Endometrial microvascular endothelial cells (primary cell): Measurements from ENCODE around the gene SERPINB13. TPM values are rescaled to one million over a fixed set of nuclear protein-coding genes. Genes with fewer than 3 reads are reported as not detected.
"Not testable (repeated sequence)": the region's sequence is repeated elsewhere in the genome, so short reads cannot be mapped to it uniquely, and the experiment has no call there.

Experiments used
- in situ Hi-C: cut with HindIII; loops from 2 replicates; pipeline ENCODE4 v1.10.0; 2017; ENCODE audit warnings: low sequenced_read_pairs, low pct_unique_long_range_greater_than_20kb; ENCODE audit errors: inconsistent ontology term
- total RNA-seq: library from RNA; depleted of rRNA; stranded (reverse); fragments of >200 nt; gene quantifications from one replicate; pipeline ENCODE4 v1.2.3, GENCODE V29; 2015; ENCODE audit errors: inconsistent ontology term

Gene SERPINB13
- total RNA-seq, 1 donor from 2014 or later: not detected

DNA sequence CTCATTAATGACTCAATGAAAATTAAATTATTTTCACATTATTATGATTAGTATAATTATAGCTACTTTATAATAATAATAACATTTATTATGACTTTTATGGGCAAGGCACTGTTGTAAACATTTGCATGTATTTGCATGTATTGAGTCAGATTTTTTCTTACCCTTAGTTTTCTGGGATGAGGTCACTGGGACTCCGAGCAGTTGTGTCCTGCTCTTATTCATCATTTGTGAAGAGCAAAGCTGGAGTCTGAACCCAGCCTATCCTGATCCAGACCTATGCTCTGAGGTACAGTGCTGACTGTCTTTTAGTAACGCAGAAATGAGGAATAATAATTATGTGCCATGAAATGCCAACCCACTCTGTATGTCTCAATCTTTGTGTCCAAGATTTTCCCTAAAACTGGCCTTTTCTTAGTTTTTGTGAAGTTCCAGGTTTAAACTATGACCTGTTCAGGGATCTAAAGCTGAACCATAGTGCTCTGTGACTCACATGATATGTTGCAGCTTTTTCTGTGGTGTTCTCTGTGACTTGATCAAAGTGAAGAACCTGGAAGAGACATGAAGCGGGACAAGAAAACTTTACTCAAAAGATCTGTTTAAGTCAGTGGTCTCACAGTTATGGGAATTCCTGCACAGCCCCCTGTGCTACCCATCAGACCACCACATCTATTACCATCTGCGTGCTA lies 55.7 kb downstream of the SERPINB13 start:
- in situ Hi-C loops: not testable (repeated sequence)

DNA sequence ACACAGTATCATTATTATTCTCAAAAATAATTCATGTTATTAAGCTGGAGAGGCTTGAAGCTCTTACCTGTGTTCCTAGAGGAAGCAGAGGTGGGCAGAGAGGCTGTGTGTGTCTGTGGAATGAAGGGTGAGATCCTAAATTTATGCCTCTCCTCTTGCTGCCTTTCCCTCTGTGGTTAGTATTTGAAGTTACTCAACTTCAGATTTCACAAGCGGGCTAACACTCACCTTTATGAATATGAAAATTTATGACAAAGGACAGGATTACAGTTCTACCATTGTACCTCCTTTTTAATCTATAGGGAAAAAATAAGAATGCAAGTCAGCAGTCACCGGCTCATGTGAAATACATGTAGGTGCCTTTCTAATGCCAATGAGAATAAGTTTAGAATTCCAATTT lies 57.0 kb downstream of the SERPINB13 start, which contains the start of gene SERPINB4:
Gene SERPINB4, minus strand, starts transcription at position 115 of the 400 bp plus-strand sequence. CDS start 679 bp downstream, outside the sequence.
- in situ Hi-C loops: not testable (repeated sequence)

DNA sequence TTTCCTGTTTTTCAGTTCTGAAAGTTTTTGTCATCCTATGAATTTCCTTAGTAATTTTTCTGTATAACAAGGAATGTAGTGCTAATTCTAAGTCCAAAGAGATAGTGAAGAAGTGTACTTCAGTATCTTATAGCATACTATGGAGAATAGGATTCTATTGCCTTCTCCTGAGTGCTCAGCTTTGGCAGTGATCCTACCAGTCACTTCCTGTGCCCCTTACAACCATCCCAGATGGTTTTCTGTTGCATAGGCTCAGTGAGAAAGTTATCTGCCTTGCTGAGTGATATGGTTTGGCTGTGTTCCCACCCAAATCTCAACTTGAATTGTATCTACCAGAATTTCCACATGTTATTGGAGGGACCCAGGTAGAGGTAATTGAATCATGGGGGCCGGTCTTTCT lies 57.6 kb downstream of the SERPINB13 start:
- in situ Hi-C loops: not testable (repeated sequence)

DNA sequence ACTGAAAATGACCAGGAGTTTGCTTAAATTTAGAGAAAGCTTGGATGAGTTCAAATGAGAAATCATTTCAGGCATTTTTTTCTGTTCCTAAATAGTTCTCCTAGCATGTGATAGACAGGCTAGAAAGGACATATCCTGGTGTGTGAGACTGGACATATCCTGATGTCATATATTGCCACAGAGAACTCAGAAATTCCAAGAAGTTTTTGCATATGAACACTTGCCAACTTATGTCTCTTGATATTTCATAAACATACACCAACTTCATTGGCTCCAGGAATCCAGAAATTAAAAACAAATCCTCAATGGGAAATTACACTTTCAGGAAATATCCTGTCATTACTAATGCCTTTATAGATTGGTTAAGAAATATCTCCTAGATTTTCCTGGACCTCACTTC lies 59.8 kb downstream of the SERPINB13 start:
- in situ Hi-C loops: no loop called here

DNA sequence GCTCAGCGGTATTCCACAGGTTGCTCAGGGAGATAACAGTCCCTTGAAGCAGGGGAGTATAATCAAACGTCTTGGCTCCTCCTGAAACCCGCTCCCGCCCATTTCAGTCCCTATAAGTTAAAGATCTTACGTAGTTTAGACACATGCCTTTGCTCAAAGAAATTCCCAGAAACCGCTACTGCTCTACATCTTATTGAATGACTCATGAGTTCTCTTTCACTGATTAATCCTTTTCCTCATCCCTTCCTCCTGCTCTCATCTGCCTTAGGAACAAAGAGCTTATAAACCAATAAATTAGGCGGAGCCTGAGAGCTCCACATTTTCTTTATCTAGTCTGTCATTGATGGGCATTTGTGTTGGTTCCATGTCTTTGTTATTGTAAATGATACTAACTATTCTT lies 61.1 kb downstream of the SERPINB13 start:
- in situ Hi-C loops: no loop called here

Other genes starting within 250 kb of the SERPINB13 start
- 27.7 TPM for gene KDSR, start 220.1 kb upstream of the SERPINB13 start, total RNA-seq
- gene VPS4B, start 164.9 kb upstream of the SERPINB13 start, total RNA-seq: 35.9 TPM
- not detected for gene SERPINB5, start 110.4 kb upstream of the SERPINB13 start, total RNA-seq
- not detected for gene SERPINB12, start 45.0 kb upstream of the SERPINB13 start, total RNA-seq
- not detected for gene SERPINB4, start 56.9 kb downstream of the SERPINB13 start, total RNA-seq
- not detected for gene SERPINB3, start 74.5 kb downstream of the SERPINB13 start, total RNA-seq
- not detected for gene SERPINB11, start 115.6 kb downstream of the SERPINB13 start, total RNA-seq
- 0.19 TPM for gene SERPINB7, start 188.1 kb downstream of the SERPINB13 start, total RNA-seq